GM10847 (cell line): ENCODE data around the gene TMEM178B.

Experiments
- POLR2A ChIP-seq: IDR thresholded peaks from 2 replicates; pipeline ENCODE4 v1.6.1; 2011; ENCODE audit not compliant: insufficient read length; ENCODE audit errors: extremely low read depth

TMEM178B gene

DNA sequence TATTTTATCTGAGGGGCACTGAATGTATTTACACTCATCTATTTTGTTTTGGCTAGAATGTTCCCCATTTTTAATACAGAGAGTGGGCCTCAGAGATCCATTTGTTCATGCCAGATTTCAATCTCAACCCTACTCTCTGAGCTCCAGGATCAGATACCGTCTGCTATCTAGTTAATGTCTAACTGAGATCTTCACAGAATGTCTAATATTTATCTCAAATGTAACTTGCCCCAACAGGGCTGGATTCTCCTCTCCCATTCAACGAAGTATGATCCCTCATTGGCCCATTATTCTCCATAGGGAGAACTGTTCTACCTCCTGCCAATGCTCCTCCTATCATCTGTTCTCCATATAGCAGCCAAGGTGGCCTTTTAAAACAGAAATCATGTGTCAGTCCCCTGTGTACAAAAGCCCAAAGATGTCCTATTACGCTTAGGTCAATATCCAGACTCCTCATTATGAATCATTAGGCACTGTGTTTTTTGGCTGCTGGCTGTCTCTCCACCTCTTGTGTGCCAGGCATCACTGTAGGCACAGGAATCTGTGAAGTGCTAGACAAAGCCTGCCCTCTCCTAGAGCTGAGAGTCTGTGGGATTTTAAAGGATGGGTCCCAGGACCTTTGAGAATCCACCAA lies 308.0 kb downstream of the TMEM178B start:
- no peak for TF ChIP-seq POLR2A

DNA sequence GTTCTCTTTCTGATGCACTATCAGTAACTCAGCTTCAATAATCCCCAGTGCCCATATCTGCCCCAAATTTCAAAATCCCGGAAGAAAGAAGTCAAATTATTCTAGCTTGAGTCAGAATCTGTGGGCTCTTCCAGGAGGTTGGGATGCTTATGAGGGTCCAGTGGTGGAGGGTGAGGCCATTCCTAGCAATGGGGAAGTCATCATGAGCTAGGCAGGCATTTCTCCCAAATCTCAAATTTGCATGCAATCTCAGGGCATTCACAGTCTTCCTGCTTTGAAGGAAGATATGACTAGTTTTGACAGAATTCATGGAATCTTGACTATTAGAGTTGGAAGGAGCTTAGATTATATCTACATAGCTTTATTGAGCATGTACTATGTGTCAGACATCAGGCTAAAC lies 313.0 kb downstream of the TMEM178B start:
- no peak for TF ChIP-seq POLR2A

DNA sequence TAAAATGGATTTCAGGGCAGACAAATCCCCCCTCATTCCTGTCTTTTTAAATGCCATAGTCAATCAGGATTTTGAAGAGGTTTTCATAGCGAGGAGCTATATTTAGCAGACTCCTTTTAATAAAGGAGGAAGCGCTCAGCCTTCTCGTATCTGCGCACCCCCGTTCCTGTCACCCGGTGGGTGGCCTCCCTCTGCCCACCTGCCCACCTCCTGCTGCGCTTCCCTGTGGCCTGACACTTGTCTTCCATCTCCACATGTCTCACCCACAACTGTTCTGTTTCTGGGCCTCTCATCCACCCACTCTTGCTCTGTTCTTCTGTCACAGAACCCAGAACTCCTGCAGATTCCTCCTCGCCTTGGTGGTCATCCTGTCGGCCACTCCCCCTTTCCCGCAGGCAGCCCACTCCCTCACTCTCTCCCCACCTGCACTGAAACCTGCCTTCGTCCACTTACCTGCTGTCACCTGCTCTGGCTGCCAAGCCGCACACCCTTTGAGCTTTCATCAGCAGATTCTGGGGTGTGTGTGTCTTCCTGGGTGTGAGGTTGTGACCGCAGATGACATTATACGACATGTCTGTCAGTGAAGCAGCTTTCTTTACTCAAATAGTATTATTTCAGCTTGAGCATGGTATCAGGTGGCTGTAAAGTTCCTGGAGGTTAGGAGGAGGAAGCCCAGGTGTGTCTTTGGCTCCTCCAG lies 313.8 kb downstream of the TMEM178B start:
- no peak for TF ChIP-seq POLR2A

DNA sequence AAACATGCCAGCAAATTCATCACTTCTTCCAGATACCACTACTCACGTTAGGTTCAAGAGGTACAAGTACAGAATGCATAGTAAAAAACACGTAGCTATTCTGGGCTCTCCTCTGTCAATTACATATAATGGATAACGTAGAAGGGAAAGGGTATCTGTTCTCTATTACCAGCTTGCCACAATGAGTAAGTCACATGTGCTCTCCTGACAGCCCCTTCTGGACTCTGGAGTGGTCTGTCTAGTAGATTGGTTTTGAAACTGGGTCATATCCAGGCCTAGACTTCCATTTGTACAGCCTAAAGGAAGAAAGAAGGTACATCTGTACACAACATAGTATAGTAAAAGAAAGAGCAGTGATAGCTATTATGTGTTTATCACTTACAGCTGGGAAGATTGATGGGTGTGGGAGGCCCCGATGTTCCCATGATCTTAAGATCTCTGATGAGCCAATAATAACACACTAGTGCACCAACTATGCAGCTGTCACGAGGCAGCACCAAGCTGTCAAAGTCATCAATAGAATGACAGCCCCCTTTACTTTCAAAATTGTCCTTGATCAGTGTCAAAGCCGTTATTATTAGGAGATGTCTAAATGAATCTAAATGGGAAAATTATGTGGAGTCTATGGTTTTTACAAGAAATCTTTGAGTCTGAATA lies 315.4 kb downstream of the TMEM178B start:
- no peak for TF ChIP-seq POLR2A

DNA sequence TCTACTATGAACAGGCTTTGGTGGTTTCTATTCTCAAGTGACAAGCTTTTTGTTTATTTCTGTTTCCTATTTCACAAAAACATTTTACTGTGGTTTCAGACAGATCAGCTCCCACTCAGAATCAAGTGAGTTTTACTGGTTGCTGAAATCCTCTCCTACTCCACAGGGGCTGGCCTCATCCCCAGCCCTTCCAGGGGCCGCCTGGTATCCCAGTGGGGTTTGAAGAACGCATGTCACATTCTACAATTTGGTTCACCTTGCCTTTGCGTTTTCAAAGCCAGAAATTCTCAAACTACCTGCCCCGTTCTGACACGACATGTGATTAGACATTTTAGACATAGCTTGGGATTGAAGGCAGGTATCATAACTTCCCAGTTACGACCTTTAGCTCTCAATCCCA lies 316.5 kb downstream of the TMEM178B start:
- no peak for TF ChIP-seq POLR2A

DNA sequence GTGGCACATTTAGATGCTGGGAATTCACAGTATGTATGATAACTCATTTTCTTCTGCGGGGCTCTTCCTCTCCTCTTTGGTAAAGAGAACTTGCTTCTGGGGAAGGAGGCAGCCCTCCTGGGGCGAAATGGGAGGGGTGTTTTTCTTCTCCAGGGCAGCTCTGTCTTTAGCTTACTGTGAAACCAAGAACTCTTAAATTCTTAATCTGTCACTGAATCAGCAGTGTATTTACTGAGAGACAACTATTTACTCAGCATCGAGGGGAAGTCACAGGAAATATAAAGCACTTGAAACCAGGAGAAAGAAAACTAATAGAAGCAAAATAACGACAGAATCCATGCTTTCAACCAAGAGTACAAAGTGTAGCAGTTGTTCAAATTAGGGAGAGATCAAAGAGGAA lies 319.2 kb downstream of the TMEM178B start:
- no peak for TF ChIP-seq POLR2A

DNA sequence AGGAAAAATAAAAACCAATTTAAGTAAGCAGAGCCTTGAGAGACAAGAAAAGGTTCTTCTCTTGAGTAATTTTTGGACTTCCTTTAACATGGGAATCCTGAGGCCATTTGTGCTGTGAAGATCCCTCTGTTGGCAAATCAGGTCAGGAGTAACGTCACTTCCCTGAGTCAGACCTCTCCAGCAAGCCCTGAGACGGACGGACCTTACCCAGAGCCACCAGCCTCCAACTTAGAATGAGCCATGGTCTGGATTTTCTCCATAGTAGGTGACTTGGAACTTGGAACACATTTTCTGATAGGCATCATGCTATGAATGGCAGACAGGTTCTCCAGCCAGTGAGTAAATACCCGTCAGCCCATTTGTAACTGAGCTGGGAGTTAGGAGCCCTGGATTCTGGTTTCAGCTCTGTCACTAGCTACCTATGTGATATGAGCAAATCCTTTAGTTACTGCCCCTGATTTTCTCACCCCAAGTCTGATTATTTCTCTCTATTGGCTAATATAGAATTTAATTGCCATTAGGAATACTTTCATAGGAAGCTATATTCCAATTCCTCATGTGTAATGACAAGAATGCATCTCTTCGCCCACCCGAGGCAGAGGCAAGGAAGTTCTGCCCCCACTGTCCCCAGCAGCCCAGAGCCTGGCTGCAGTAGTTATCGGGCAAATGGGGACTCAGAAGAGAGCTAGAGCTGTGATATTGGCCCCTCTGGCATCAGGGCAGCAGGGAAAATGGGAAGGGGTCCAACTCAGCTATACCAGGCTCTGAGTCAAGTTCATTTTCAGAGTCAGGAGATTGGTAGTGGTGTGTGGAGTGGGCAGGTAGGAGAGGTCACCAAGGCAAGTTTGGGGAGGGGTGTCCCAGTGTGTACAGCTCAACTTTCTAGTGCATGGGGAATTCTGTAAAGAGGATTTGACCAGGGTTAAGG lies 323.6 kb downstream of the TMEM178B start:
- TF ChIP-seq POLR2A = no peak

DNA sequence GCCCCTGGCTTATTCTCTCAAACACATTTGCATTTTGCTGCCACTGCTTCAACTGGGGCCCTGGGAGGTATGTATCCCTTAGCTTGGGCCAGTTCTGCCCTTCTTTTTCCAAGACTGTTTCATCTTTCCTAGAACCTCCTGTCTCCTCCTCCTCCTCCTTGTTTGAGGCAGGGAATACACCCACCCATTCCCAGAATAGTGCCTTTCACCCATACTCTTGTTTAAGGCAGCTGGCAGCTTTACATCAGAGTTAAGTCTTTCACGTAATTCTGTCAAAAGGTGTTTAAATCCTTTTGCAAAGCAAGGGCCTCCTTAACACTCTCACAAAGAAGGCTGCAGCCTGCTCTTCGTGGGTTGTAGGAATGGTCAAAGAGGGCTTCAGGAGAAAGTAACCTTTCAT lies 326.5 kb downstream of the TMEM178B start:
- no peak for TF ChIP-seq POLR2A

DNA sequence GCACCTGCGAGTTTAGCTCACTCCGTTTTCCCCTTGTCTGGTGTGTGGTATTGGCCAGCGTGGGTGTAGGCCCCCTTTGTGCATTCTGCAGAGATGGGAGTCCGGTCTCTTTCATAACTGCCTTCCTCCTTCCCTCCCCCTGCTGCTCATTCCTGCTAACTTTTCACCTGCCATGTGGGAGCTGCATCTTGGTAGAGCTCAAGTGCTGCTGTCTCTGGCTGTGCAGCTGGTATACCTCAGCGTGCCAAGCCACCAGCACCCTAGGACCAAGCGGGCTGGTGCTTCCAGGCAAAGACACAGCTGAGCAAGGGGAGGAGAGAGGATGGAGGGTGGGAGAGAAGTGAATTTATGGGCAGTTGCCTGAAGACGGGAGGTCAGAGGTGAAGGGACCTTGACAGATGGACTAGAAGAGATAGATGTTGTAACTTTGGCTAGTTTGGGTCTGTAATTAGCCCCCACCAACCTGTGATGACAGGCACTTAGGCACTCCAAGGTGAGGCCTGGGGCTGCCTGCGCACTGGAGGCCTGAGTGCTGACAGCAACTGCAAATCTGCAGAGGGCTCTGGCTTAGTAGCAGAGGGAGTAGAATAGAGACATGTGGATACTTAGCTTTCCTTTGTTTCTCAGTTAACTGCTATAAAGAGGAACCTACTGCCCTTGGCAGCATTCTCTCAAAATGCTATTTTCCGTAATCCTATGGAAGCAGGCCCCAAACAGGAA lies 328.6 kb downstream of the TMEM178B start:
- TF ChIP-seq POLR2A = no peak

DNA sequence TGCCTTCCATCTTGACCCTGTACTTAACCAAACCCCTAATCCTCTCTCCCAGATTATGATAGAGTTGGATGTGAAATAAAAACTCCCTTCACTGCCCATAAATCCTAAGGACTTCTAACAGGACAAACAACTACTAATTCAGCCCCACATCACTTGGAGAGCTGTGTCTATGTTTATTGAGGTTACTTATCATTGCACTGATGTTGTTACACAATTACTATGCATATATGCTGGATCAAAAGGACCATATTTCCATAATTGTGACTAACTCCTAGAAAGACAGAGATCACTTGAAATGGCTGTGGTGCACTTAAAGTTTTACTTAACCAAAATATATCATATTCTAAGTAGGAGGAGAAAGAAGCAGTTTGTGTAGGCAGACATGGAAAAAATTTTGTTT lies 332.5 kb downstream of the TMEM178B start:
- no peak for TF ChIP-seq POLR2A

DNA sequence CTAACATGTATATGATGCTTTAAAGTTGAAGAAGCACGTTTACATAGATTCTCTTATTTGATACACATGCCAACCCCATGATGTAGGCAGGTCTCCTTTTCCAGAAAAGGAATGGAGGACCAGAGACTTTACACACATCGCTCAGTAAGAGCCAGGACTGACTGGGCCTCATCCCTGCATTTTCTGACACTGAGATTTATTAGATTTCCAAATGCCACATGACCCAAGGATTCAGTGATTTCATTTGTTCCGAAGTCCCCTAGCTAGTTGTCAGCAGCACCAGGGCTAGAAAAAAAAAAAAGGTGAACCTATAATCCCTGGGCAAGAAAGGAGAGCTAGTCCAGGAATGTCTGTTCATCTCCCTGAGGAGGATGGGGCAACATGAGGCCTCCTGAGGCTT lies 334.0 kb downstream of the TMEM178B start:
- TF ChIP-seq POLR2A = no peak

DNA sequence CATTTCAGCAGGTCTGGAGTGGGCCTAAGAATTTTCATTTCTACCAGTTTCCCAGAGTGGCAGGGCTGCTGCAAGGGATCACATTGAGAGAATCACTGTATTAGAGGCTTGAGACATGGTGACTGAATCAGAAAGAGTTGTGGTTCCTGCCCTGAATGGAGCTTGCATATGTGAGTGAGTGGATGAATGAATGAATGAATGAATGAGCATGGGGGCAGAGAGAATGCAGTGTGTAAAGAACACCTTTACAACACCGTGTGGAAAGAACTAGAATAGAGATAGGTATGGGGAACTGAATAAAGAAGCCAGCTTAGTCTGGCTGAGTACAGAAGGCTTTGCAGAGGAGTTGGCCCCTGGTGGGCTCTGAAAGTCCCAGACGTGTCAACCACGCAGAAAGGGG lies 334.6 kb downstream of the TMEM178B start:
- no peak for TF ChIP-seq POLR2A

DNA sequence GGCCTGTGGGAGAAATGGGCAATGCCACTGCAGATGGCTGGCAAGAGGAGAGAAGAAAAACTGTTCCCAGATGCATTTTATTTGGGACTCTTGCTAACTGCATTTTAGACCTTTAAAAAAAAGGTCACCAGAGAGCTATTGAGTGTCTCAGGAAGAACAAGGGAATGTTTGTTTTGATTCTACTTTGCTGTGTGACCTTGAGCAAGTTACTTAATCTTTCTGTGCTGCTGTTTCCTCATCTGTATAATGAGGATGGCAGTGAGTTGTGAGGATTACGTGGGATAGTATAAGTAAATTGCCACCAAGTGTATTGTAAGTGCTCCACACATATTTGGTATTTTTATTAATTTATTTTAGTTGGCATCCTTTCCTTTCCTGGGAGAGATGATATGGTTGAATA lies 335.4 kb downstream of the TMEM178B start:
- no peak for TF ChIP-seq POLR2A

DNA sequence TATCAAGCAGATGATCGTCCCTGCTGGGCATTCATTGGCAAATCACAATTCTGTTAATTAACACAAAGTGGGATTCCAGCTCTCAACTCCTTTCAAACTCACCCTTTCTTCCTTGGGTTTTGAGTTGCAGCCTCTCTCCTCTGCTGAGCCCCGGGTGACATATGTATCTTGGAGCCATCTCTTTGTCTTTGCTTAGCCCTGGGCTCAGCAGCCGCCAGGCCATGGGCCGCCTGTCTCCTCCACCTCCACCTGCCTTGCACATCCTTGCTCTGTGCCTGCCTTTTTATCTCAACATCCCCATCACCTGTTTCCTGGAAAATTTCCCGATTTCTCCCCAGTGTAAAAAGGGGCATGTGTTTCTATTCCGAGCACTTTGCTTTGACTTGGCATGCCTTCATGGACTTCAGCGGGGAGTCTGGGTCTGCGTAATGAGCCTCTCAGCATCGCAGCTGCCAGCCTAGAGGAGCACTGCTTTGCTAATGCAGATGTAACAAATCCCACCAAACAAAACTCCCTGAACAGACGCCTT lies 336.0 kb downstream of the TMEM178B start:
- TF ChIP-seq POLR2A = no peak

DNA sequence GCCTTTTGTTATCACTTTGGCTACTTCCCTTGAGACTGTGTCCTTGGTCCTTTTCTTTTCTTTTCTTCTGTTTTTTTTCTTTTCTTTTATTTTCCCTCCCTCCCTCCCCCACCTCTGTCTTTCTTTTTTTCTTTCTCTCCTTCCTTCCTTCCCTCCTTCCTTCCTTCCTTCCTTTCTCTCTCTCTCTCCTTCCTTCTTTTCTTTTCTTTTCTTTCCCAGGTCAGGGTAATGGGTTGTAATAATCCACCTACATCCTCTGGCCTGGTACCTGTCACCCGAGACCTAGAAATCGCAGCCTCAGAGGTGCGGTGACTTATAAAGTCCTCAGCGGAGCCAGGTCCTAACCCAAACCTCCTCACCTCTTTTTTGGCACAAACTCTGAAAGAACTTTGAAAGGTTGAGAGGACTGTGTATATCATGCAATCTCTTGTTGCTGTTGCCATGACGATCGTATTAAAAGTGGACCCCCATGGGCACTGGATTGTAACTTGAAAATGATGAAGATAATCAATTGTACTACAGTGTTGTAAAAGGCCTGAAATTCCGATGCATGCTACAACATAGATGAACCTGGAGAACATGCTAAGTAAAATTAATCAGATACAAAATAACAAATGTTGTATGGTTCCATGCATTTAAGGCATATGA lies 336.6 kb downstream of the TMEM178B start:
- no peak for TF ChIP-seq POLR2A

DNA sequence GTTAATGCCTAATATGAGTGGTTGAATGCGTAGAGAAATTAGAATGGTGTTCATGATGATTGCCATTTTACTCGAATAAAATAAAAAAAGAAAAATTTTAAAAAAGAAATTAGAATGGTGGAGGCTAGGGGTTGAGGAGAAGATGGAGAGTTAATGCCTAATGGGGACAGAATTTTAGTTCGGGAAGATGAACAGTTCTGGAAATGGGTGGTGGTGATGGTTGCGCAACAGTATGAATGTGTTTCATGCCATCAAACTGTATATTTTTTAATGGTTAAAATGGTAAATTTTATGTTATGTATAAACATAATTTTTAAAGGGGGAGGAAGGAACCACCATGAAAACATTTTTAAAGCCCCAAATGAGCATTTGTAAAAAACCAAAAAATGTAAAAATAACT lies 337.3 kb downstream of the TMEM178B start:
- TF ChIP-seq POLR2A = no peak
